Body of pancreas (tissue), 4 donors: ENCODE results near the gene PKNOX1.
"Not testable (repeated sequence)": the region's sequence is repeated elsewhere in the genome, so short reads cannot be mapped to it uniquely, and the experiment has no call there.

ENCODE experiments used
- POLR2A ChIP-seq, 3 donors: fragments of 450-650 bp; IDR thresholded peaks; one replicate each; pipeline ENCODE4 v1.6.1; 2016; ENCODE audit warnings: antibody characterized with exemption in 3 of 3, mild to moderate bottlenecking in 2 of 3
- TF ChIP-seq, protein P1 (sequence below), 7 experiments: fragments of 450-650 bp in 4 of 7; fragments of 200-600 bp in 3 of 7; sonication (generic) in 3 of 7; IDR thresholded peaks; one replicate each; pipeline ENCODE4 v1.5.1; 2016 to 2019; ENCODE audit warnings: antibody characterized with exemption in 7 of 7

GRCh38 chr21:42938606-42938995 is 35.8 kb upstream of the PKNOX1 start:
- TF ChIP-seq, protein P1, sequence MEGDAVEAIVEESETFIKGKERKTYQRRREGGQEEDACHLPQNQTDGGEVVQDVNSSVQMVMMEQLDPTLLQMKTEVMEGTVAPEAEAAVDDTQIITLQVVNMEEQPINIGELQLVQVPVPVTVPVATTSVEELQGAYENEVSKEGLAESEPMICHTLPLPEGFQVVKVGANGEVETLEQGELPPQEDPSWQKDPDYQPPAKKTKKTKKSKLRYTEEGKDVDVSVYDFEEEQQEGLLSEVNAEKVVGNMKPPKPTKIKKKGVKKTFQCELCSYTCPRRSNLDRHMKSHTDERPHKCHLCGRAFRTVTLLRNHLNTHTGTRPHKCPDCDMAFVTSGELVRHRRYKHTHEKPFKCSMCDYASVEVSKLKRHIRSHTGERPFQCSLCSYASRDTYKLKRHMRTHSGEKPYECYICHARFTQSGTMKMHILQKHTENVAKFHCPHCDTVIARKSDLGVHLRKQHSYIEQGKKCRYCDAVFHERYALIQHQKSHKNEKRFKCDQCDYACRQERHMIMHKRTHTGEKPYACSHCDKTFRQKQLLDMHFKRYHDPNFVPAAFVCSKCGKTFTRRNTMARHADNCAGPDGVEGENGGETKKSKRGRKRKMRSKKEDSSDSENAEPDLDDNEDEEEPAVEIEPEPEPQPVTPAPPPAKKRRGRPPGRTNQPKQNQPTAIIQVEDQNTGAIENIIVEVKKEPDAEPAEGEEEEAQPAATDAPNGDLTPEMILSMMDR (IDR thresholded peaks at IDR 0.05): not testable (repeated sequence)
- not testable (repeated sequence) for TF ChIP-seq POLR2A (IDR thresholded peaks at IDR 0.05)
